NT2/D1 (cell line): Measurements from ENCODE around the gene PDGFD.

Experiments
- SUZ12 ChIP-seq: IDR thresholded peaks from 2 replicates; pipeline ENCODE4 v1.6.1; 2011; ENCODE audit not compliant: insufficient read length, insufficient read depth; ENCODE audit errors: extremely low read depth
- YY1 ChIP-seq: IDR thresholded peaks from 2 replicates; pipeline ENCODE4 v1.6.1; 2011; ENCODE audit not compliant: insufficient read length, insufficient read depth
- ZNF274 ChIP-seq: IDR thresholded peaks from 2 replicates; pipeline ENCODE4 v1.6.1; 2011; ENCODE audit warnings: mild to moderate bottlenecking, low read depth, low read length

GRCh38 chr11:104015649-104016415 lies 148.1 kb downstream of the PDGFD start:
- TF ChIP-seq SUZ12 (no peak), ZNF274 (no peak), YY1 (no peak)
